Peyer's patch (tissue), 4 donors: Measurements from ENCODE around the gene SCYL1. TPM values are rescaled to one million over a fixed set of nuclear protein-coding genes. Genes with fewer than 3 reads are reported as not detected.

ENCODE experiments used
- DNase-seq, 3 donors: peaks; one replicate each; pipeline ENCODE4 v3.0.0-alpha.2; 2017 to 2019
- H3K27ac ChIP-seq, 4 donors: fragments of 200-600 bp; sonication (generic); one replicate each; pipeline ENCODE4 v1.5.1; 2016 to 2019
- H3K27me3 ChIP-seq, 2 donors: fragments of 200-600 bp; sonication (generic); one replicate each; pipeline ENCODE4 v1.5.1; 2019
- H3K36me3 ChIP-seq, 3 donors: fragments of 200-600 bp; sonication (generic); one replicate each; pipeline ENCODE4 v1.5.1; 2016 to 2019
- H3K4me1 ChIP-seq, 4 donors: fragments of 200-600 bp; sonication (generic); one replicate each; pipeline ENCODE4 v1.5.1; 2016 to 2019
- H3K4me3 ChIP-seq, 4 donors: fragments of 200-600 bp; sonication (generic); 1 replicate in 3 of 4; 2 replicates in 1 of 4; pipeline ENCODE4 v1.5.1; 2016 to 2019; ENCODE audit warnings: mild to moderate bottlenecking in 1 of 4
- H3K9me3 ChIP-seq, 4 donors: fragments of 200-600 bp; sonication (generic); one replicate each; pipeline ENCODE4 v1.5.1; 2016 to 2019; ENCODE audit warnings: mild to moderate bottlenecking in 1 of 4
- CTCF ChIP-seq, 6 experiments: fragments of 450-650 bp in 4 of 6; fragments of 200-600 bp in 2 of 6; sonication (generic) in 1 of 6; IDR thresholded peaks; one replicate each; pipeline ENCODE4 v1.5.1; 2017 to 2019; ENCODE audit warnings: antibody characterized with exemption in 6 of 6, mild to moderate bottlenecking in 3 of 6, moderate library complexity in 1 of 6
- POLR2A ChIP-seq, 2 donors: fragments of 450-650 bp; IDR thresholded peaks; one replicate each; pipeline ENCODE4 v1.5.1; 2017; ENCODE audit warnings: antibody characterized with exemption in 2 of 2, mild to moderate bottlenecking in 2 of 2, moderate library complexity in 2 of 2
- total RNA-seq, 4 donors: library from RNA; depleted of rRNA; stranded (reverse); fragments of >200 nt; gene quantifications; one replicate each; pipeline ENCODE4 v1.1.0, GENCODE V29; 2016

The SCYL1 gene
- total RNA-seq, 4 donors from 2014 or later: 73.4 to 88.1 (median 79.0) TPM

GRCh38 chr11:65538232-65538914 lies 13.5 kb downstream of the SCYL1 start:
- TF ChIP-seq POLR2A (IDR thresholded peaks at IDR 0.05): no peak
- no peak for TF ChIP-seq CTCF (IDR thresholded peaks at IDR 0.05)
- no peak overlapping the region for H3K4me3 ChIP-seq
- H3K27ac ChIP-seq: no peak overlapping the region
- H3K27me3 ChIP-seq: no peaks in the 10 kb centered on the region
- H3K36me3 ChIP-seq: peaks cover 0 to 52% (median 0%) of the 10 kb centered on the region in 3 donors
- no peaks in the 10 kb centered on the region for H3K9me3 ChIP-seq
- DNase-seq: no peak
- H3K4me1 ChIP-seq: peaks cover 5 to 25% (median 13%) of the 10 kb centered on the region in 4 donors

- no peak for DNase-seq
- H3K4me1 ChIP-seq: peaks cover 5 to 25% (median 13%) of the 10 kb centered on the region in 4 donors
- no peaks in the 10 kb centered on the region for H3K27me3 ChIP-seq
- peaks cover 0 to 55% (median 0%) of the 10 kb centered on the region in 3 donors for H3K36me3 ChIP-seq
- TF ChIP-seq POLR2A (IDR thresholded peaks at IDR 0.05): no peak
- no peak for TF ChIP-seq CTCF (IDR thresholded peaks at IDR 0.05)
- H3K27ac ChIP-seq: peak overlapping the region; percentile 86 to 96 (median 93)
- no peaks in the 10 kb centered on the region for H3K9me3 ChIP-seq
- H3K4me3 ChIP-seq: peak overlapping the region; percentile 44 to 69 (median 61)
Measured at GRCh38 chr11:65538915-65539743, 14.2 kb downstream of the SCYL1 start.

GRCh38 chr11:65539744-65540289 lies 14.9 kb downstream of the SCYL1 start:
- Histone ChIP-seq H3K4me3 (peak overlapping the region; percentile 44 to 69 (median 61)), H3K27me3 (no peaks in the 10 kb centered on the region), H3K27ac (peak overlapping the region; percentile 86 to 96 (median 93)), H3K36me3 (peaks cover 0 to 53% (median 0%) of the 10 kb centered on the region in 3 donors), H3K4me1 (peaks cover 5 to 25% (median 13%) of the 10 kb centered on the region in 4 donors), H3K9me3 (no peaks in the 10 kb centered on the region)
- peak; percentile 73 to 91 (median 89) for DNase-seq
- peak; percentile 46 to 62 for TF ChIP-seq POLR2A (IDR thresholded peaks at IDR 0.05)
- TF ChIP-seq CTCF (IDR thresholded peaks at IDR 0.05): no peak

- H3K27me3 ChIP-seq: no peaks in the 10 kb centered on the region
- H3K27ac ChIP-seq: peak overlapping the region; percentile 86 to 96 (median 93)
- TF ChIP-seq POLR2A (IDR thresholded peaks at IDR 0.05): peak in 1 of 2 donors; percentile 21
- TF ChIP-seq CTCF (IDR thresholded peaks at IDR 0.05): peak; percentile 85 to 96 (median 92)
- peak; percentile 91 to 97 (median 96) for DNase-seq
- no peaks in the 10 kb centered on the region for H3K9me3 ChIP-seq
- H3K4me3 ChIP-seq: peak overlapping the region; percentile 44 to 69 (median 61)
- peaks cover 0 to 46% (median 0%) of the 10 kb centered on the region in 3 donors for H3K36me3 ChIP-seq
- H3K4me1 ChIP-seq: peaks cover 5 to 25% (median 13%) of the 10 kb centered on the region in 4 donors
Measured at GRCh38 chr11:65540290-65541092, 15.6 kb downstream of the SCYL1 start.
